Cardiac fibroblast (primary cell): ENCODE data around the gene DPYSL4.

Experiments
- DNase-seq, 2 donors: peaks; one replicate each; pipeline versions ENCODE4 v3.0.0 to v3.0.0-alpha.2; 2010; ENCODE audit warnings: low read depth in 2 of 2
- H3K4me3 ChIP-seq, 2 donors: replicated peaks in 1 of 2; 1 replicate in 1 of 2; 2 replicates in 1 of 2; pipeline ENCODE4 v1.5.1; 2011; ENCODE audit warnings: low read depth in 2 of 2, low read length in 2 of 2, mild to moderate bottlenecking in 2 of 2, moderate library complexity in 1 of 2
- CTCF ChIP-seq: IDR thresholded peaks from one replicate; pipeline ENCODE4 v1.5.1; 2011; ENCODE audit warnings: low read depth, mild to moderate bottlenecking, low read length, inconsistent platforms

DPYSL4 gene

GRCh38 chr10:132228616-132229015 lies 41.9 kb downstream of the DPYSL4 start:
- H3K4me3 ChIP-seq = no peak overlapping the region
- no peak for DNase-seq
- no peak for TF ChIP-seq CTCF

GRCh38 chr10:132229096-132229495 lies 42.3 kb downstream of the DPYSL4 start:
- DNase-seq = no peak
- no peak for TF ChIP-seq CTCF
- no peak overlapping the region for H3K4me3 ChIP-seq

GRCh38 chr10:132229834-132230556 lies 43.2 kb downstream of the DPYSL4 start:
- TF ChIP-seq CTCF = no peak
- DNase-seq = no peak
- H3K4me3 ChIP-seq = no peak overlapping the region

GRCh38 chr10:132230557-132231210 lies 43.9 kb downstream of the DPYSL4 start:
- TF ChIP-seq CTCF = no peak
- no peak overlapping the region for H3K4me3 ChIP-seq
- no peak for DNase-seq

GRCh38 chr10:132231656-132232022 lies 44.9 kb downstream of the DPYSL4 start:
- H3K4me3 ChIP-seq = no peak overlapping the region
- DNase-seq = no peak
- no peak for TF ChIP-seq CTCF

- H3K4me3 ChIP-seq = no peak overlapping the region
- no peak for TF ChIP-seq CTCF
- DNase-seq = no peak
Measured at GRCh38 chr10:132232023-132232951, 45.5 kb downstream of the DPYSL4 start.
